HUDEP-2 (cell line): Measurements from ENCODE around the gene VPS16.
"Not testable (repeated sequence)": the region's sequence is repeated elsewhere in the genome, so short reads cannot be mapped to it uniquely, and the experiment has no call there.

Experiments used
- DNase-seq, 76 experiments: peaks; one replicate each; lab custom pipeline; 2025; ENCODE audit not compliant: unreplicated experiment in 76 of 76; lab: John Stamatoyannopoulos, UW

The VPS16 gene

DNA sequence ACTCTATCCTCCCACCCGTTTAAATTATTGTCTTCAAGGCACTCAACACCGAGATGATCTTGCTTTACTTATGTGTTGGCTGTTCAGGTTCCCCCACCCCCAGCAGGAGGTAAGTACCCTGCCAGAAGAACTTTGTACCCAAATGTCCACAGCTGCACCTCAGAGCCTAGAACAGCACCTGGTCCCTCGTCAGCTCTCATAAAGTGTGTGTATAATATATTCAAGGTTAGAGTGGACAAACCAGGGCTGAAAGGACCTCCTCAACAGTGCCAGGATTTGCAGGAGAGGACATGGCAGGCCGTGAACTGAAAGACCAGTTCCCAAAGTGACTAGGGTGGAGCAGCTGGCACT, 34.2 kb upstream of the VPS16 start:
- DNase-seq, result no peak

DNA sequence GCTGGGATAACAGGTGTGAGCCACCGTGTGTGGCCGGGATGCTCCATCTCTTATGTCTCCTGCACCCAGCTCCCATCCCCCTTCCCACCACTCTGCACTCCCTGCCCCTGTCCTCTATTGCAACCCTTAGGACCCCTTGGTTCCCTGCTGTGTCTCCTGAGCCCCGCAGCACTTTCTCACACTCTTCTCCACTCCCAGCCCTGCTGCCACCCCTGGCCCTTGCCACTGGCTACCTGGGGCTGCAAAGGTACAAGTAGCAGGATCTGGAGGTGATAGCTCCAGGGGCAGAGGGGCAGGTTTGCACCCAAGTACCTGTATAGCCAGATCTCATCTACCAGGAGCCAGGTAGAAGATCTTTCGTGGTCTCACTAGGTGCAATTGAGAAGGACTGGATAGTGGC, 33.5 kb upstream of the VPS16 start:
- peak in 5 of 76 experiments; percentile 9 to 43 (median 25) for DNase-seq

DNA sequence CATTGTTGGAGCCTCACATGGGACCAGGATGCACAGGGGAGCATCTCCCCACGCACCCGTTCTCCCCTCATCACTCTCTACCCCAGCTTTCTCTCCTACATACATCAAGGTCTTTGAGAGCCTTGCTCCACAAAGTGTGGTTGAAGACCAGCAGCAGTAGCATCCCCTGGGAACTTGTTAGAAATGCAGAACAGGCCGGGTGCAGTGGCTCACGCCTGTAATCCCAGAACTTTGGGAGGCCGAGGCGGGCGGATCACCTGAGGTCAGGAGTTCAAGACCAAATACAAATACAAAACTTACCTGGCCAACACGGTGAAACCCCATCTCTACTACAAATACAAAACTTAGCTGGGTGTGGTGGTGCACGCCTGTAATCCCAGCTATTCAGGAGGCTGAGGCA, 32.6 kb upstream of the VPS16 start:
- DNase-seq, result not testable (repeated sequence)

DNA sequence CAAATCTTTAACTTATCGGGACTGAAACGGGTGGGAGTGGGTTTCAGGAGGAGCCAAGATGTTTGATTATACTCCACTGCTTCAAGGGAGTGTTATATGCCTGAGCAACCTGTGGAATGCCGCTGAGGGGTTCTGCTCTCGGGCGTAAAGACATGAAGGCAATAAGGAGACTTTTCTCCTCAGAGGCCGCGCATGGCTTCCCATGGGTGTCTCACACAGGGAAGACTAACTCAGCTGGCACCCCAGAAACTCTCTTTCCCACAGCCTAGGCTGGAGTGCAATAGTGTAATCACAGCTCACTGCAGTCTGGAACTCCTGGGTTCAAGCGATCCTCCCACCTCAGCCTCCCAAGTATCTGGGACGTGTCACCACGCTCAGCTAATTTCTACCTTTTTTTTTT, 30.9 kb upstream of the VPS16 start:
- DNase-seq, result no peak

DNA sequence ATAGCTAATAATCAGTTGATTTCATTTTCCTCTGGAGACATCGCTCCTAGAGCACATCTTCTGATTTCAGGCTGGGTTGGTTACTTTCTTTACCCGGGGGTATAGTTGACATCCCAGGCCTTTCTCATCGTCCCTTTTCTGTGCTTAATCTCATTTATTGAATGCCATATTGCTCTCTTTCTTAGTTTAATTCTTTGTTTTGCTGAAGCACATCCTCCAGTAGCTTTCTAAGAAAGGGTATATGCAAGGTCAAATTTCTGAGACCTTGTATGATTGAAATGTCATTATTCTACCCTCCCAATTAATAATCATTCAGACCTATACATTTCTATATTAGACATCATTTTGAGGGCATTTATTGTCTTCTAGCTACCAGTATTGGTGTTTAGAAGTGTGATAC, 28.4 kb upstream of the VPS16 start:
- DNase-seq, result no peak

DNA sequence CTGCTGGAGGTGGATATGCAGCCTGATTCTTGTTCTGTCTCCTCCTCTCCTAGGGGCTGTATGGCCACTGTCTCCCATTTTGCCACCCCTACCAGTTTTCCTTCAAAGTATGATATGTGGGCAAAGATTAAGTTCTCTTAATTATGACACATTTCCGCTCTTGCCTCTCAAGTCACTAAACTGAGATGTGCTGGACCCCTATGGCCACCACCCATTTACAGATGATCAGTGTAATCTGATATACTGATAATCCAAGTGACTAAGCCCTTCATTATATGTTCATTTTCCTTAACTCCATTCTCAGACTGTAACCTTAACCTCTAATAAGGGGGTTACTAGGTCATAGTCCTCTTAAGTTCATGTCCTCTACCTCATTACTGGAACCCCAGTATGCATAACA, 26.5 kb upstream of the VPS16 start:
- no peak for DNase-seq

DNA sequence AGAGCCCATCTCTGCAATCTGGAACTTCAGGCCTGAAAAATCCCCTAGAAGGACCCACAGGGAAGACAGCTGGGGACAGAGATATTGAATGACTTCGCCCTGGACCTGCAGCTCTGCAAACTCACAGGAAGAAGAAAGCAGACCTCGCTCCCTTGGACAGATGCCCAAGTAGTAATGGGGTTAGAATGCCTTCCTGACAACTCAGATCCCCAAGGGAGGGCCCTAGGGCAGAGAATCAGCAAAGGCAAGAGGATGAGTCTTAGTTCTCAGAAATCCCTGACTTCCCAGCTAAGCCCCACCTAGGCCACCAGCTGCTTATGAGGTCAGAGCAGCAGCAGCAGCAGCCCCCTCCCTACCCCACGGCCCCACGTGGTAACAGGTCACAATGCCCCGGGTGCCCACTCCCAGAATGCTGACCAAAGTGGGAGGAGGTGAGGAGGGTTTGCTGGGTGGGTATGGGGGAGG, 25.9 kb upstream of the VPS16 start, which contains the start of gene C20orf141:
Gene C20orf141 (plus strand): TSS at position 401 of the 465 bp plus-strand sequence. CDS start 198 bp downstream, outside the sequence.
- peak in 4 of 76 experiments; percentile 9 to 29 (median 15) for DNase-seq

DNA sequence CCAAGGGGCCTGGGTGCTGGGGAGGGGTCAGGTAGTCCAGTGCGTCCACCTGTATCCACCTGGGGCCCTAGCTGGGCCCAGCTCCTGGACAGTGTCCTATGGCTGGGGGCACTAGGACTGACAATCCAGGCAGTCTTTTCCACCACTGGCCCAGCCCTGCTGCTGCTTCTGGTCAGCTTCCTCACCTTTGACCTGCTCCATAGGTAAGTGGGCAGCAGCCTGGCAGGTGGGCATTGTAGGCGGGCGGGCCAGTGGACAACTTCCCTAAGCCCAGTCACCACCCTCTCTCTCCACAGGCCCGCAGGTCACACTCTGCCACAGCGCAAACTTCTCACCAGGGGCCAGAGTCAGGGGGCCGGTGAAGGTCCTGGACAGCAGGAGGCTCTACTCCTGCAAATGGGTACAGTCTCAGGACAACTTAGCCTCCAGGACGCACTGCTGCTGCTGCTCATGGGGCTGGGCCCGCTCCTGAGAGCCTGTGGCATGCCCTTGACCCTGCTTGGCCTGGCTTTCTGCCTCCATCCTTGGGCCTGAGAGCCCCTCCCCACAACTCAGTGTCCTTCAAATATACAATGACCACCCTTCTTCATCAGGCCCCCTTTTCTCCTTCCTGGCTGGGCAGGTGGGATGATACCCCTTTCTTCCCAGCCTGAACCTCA, 25.2 kb upstream of the VPS16 start:
- no peak for DNase-seq

DNA sequence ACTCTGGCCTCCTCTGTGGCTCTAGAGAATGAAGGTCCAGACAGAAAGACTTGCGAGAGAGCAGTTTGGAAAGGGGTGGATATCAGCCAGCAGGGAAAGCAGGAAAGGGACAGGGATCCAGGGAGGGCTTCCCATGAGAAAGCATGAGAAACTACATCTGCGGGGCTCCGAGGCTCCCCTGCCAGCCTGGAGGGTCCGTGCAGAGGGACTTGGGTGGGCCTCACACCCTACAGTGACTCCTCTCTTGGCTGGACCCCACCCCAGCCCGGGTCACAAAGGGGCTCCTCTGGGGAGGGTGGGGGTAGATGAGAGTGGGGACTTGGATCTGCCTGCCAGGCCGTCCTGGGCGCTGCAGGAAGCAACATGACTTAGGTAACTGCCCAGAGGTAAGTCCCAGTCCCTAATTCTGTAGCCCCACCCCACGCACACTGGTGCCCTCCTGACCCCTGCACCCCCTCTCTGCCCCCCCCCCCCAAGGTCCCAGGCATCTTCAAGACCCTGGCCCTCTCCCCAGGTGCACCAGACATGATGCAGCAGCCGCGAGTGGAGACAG, 24.4 kb upstream of the VPS16 start, which contains the start of gene TMEM239:
Gene TMEM239 (plus strand): TSS at position 335 of the 553 bp plus-strand sequence. CDS start 191 bp downstream, at position 526.
- no peak for DNase-seq

DNA sequence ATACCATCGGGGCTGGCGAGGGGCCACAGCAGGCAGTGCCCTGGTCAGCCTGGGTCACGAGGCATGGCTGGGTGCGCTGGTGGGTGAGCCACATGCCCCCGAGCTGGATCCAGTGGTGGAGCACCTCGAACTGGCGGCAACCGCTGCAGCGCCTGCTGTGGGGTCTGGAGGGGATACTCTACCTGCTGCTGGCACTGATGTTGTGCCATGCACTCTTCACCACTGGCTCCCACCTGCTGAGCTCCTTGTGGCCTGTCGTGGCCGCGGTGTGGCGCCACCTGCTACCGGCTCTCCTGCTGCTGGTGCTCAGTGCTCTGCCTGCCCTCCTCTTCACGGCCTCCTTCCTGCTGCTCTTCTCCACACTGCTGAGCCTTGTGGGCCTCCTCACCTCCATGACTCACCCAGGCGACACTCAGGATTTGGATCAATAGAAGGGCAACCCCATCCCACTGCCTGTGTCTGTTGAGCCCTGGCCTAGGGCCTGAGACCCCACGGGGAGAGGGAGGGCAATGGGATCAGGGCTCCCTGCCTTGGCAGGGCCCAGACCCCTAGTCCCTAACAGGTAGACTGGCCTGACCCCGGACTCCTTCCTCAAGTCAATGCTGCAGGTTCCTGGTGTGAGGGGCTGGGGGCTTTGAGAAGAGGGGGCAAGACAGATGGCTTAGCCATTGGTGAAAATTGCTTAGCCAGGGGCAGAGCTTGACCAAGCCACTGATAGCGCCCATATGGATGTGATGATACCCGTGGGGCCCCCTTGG, 23.8 kb upstream of the VPS16 start:
- DNase-seq, result peak in 4 of 76 experiments; percentile 5 to 15 (median 14)

DNA sequence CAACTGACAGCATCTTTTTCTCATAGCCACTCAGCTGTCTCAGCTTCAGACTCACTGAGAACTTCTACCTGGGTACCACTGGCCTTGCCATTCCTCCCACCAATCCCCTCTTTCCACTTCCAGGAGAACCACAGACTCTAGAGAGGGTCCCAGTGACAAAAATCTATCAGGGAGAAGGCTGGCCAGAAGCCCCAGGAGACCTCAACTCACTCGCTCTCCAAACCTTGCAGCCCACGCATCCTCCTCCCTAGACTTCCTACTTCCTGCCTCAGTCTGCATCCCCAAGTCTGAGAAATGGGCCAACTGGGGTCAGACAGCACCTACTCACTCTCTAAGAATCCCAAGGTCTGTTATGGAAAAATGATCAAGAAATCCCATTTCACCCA, 23.2 kb upstream of the VPS16 start:
- no peak for DNase-seq

DNA sequence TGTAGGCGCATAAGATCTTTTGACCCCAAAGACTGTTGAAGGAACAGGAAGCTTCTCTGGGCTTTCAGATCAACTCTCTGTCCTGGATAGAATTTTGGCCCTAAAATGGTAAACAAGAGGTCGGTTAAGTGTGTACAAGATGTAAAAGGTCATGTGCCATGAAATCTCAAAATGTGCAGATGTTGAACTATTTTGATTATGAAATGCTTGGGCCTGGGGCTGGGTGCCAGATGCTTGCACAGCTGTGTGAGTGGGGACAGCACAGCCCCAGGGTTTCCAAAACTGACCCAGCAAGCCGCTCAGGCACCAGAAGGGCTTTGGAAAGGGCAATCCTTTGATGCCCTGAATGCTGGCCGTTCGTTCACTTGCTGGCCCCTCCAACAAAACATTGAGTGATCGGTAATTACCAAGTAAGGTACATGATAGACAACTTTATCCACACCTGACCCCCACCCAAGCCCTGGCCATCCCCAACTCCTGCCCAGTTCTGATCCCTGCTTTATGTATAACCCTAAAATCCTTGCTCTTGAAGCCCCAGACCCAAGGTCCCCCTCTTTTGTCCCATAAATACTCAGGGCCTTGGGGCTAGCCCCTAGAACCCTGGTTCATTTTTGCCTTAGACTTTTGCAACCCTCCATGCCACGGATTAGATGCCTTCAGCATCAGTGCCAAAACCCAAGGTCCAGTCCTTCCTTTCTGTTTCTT, 22.5 kb upstream of the VPS16 start:
- DNase-seq, result no peak

DNA sequence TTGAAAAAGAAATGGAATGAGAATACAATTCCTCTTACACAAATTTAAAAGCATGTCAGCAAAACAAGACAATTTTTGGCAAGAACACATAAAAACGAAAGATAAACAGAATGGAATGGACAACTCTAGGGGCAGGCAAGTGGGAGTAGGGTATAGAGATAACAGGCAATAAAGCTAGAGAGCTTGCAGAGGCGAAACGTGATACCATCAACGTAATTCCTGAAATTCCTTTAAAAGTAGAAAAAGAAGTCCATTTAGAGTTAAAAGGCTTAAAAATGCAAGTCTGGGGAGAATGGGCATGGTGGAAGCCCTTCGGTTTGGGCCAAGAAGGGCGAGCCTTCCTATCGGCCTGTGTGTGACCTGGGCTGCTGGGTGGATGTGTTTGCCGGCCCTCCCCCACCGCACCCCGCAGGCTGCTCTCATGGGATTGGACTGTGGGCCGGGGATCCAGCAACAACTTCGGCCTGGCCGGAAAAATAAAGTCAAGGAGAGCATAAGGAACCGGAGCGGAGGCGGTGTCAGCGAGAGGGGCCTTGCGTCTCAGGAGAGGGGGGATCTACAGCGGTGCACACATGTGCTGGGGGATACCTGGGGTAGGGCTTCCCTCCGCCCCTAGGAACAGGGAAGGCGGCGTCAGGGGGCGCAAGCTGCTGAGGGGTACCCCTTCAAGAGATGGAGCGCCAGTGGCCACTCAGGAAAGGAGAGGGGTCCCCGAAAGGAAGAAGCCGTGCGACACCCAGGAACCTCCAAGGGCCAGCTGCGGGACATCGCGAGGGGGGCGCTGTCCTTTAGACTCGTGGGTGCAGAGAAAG, 20.3 kb upstream of the VPS16 start:
- no peak for DNase-seq

DNA sequence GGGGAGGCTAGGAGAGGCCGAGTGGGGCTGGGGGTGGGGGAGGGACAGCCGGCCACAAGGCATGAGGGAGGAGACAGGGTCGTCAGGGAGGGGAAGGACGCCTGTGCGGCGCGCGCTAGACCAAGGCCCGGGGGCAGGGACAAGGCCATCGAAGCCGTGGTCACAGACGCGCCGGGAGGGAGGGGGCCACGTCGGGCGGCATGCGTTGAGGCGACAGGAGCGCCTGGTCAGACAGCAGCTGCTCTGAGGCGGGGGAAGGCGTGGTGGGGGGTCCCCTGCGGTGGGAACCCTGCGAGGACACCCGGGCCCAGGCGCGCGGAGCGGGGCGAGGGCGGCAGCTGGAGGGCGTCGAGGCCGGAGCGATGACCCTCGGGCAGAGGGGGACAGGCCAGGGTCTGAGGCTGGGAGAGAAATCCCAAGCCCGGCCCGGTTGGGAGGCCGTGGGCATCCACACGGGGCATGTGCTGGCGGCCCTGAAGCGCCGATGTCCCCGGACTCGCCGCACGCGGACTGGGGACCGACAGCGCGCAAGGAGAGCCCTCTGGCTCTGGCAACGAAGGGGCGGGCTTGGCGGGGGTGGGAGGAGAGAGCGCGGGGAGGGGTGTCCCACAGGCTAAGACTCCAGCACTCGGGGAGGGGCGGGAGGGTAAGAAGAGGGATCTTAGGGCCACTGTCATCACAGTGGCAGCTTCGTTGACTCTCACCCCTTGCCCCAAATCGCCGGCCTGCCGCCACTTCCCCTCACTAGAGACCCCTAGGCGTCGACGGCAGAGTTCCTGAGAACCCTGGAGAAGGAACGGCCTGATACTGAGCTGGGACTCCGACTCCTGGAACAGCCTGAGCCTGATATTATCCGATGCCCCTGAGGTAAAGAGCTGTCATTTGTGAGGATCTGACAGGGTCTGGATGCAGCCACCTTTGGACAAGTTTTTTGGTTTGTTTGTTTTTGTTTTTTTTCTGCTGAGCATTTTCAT, 19.4 kb upstream of the VPS16 start:
- no peak for DNase-seq

DNA sequence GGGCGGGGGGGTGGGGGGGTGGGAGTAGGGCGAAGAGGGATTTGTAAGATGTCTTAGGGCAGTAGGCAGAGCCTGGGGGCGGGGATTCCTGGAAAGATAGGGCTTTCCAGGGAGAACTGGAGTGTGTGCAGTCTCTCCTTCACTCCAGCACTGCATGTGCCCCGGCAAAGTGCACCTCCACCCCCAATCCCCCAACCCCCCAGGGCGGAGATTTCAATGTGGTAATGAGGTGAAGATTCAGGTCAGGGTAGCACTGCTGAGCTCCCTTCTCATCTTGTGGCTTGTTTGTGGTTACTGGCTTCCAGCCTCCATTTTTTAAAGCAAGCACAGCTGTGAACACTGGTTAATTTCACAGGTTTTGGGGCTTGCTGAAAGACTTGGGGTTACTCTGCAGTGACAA, 18.5 kb upstream of the VPS16 start:
- no peak for DNase-seq

DNA sequence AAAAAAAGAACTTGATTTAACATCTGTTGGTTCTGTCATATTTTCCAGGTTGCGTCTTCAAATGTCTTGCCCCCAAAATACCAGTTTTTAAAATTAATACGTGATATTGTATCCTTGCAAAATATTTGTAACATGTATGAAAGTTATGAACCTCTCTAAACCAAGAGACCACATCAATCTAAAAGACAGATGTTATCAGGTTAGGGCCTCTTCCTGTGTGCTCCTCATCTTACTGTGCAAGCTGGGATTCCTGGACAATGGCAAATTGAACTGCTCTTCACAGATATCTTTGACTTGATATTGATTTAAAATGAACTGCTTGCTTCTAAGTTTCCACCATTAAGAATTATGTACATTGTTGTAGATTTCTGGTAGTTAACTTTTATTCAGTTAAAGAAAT, 14.8 kb upstream of the VPS16 start:
- DNase-seq, result no peak

DNA sequence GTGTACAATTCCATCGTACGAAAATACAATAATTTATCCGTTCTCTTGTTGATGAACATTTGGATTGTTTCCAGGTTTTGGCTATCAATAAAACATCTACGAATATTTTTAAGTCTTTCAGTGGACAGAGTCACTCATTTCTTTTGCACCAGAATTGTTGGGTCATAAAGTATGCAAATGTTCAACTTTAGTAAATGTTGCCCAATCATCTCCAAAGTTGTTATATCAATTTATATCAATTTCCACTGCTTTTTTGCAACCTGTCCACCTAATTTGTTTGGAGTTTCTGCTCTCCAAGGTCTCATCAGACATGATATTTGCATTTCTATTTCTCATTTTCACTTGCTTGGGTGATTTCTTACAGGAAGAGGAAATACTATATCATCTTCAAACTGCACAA, 13.9 kb upstream of the VPS16 start:
- DNase-seq, result no peak

DNA sequence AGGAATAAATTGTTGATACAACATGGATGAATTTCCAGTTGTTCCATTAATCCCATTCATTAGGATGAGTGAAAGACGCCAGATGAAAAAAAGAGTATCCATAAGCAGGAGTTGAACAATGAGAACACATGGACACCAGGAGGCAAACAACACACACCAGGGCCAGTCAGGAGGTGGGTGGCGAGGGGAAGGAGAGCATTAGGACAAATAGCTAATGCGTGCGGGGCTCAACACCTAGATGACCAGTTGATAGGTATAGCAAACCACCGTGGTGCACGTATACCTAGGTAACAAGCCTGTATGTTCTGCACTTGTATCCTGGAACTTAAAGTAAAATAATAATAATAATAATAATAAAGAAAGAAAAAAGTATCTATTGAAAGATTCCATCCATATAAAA, 11.2 kb upstream of the VPS16 start:
- DNase-seq, result no peak

DNA sequence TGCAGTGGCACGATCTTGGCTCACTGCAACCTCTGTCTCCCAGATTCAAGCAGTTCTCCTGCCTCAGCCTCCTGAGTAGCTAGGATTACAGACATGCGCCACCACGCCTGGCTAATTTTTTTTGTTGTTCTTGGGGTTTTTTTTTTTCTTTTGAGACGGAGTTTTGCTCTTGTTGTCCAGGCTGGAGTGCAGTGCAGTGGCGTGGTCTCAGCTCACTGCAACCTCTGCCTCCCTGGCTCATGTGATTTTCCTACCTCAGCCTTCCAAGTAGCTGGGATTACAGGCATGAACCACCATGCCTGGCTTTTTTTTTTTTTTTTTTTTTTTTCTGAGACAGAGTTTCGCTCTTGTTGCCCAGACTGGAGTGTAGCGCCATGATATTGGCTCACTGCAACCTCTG, 9.3 kb upstream of the VPS16 start:
- DNase-seq, result not testable (repeated sequence)
